RWPE1 (cell line): ENCODE measurements around the gene STK17A.

ENCODE experiments used
- CTCF ChIA-PET: fragments of 350-600 bp; sonication (Branson Sonifier 250); formaldehyde crosslinking; extraction: SDS; loops from one replicate; lab custom pipeline; 2021; lab: Yijun Ruan, JAX
- POLR2A ChIA-PET: fragments of 400-600 bp; formaldehyde crosslinking; extraction: SDS; loops from one replicate; lab custom pipeline; 2020; ENCODE audit warnings: antibody characterized with exemption; ENCODE audit not compliant: low non-redundant PET; lab: Yijun Ruan, JAX
- DNase-seq: peaks from one replicate; pipeline ENCODE4 v3.0.0; 2012; ENCODE audit warnings: low spot score
- H3K27ac ChIP-seq: fragments of 450-650 bp; 2 replicates; pipeline ENCODE4 v1.5.1; 2017
- TF ChIP-seq, protein P1 (sequence below): fragments of 450-650 bp; conservative IDR thresholded peaks from 2 replicates; pipeline ENCODE4 v1.5.1; 2017; ENCODE audit warnings: low read depth, mild to moderate bottlenecking

The STK17A gene

DNA sequence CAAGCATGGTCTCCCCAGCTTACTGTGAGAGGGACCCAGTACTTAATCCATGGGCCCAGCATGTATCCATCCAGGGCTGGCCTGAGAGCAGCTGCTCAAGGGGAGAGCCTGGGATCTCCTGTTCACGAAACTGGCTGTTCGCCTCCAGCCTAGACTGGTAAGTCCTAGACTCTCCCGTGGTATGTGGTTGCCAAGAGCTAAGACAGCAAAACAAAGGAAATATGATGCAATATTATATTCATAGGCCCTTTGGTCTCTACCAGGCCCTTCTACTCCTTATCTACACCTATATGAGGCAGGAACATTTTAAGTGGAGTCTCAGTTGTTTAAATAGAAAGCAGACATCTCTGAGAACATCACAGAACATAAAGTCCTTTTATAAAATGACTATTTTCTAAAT is 28.9 kb upstream of the STK17A start:
- ChIA-PET CTCF (interaction anchor here (0.5 to 0.7 kb wide), 3 partner anchors 121 to 944 kb away, joined by 3 read pairs; no protein-coding TSS in a partner anchor), POLR2A (no interaction called here)
- peak; percentile 34 for DNase-seq
- TF ChIP-seq, protein P1, sequence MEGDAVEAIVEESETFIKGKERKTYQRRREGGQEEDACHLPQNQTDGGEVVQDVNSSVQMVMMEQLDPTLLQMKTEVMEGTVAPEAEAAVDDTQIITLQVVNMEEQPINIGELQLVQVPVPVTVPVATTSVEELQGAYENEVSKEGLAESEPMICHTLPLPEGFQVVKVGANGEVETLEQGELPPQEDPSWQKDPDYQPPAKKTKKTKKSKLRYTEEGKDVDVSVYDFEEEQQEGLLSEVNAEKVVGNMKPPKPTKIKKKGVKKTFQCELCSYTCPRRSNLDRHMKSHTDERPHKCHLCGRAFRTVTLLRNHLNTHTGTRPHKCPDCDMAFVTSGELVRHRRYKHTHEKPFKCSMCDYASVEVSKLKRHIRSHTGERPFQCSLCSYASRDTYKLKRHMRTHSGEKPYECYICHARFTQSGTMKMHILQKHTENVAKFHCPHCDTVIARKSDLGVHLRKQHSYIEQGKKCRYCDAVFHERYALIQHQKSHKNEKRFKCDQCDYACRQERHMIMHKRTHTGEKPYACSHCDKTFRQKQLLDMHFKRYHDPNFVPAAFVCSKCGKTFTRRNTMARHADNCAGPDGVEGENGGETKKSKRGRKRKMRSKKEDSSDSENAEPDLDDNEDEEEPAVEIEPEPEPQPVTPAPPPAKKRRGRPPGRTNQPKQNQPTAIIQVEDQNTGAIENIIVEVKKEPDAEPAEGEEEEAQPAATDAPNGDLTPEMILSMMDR: no peak
- H3K27ac ChIP-seq: no peak overlapping the region

DNA sequence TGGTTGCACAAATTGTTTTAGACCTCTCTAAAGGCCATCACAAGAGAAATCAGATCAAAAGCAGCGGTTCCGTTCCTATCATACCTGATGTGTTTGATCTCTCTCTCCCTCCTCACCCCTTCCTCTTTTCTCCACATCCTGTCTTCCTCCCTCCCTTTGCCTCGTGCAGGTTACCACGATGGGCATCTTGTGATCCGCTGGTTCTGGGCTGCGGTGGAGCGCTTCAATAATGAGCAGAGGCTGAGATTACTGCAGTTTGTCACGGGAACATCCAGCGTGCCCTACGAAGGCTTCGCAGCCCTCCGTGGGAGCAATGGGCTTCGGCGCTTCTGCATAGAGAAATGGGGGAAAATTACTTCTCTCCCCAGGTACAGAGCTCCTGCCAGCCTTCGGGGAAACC is 28.5 kb upstream of the STK17A start:
- no peak for DNase-seq
- no peak overlapping the region for H3K27ac ChIP-seq
- ChIA-PET CTCF (interaction anchor here (0.5 to 0.7 kb wide), 2 partner anchors 303 to 943 kb away, joined by 3 read pairs; no protein-coding TSS in a partner anchor), POLR2A (no interaction called here)
- TF ChIP-seq, protein P1: no peak

DNA sequence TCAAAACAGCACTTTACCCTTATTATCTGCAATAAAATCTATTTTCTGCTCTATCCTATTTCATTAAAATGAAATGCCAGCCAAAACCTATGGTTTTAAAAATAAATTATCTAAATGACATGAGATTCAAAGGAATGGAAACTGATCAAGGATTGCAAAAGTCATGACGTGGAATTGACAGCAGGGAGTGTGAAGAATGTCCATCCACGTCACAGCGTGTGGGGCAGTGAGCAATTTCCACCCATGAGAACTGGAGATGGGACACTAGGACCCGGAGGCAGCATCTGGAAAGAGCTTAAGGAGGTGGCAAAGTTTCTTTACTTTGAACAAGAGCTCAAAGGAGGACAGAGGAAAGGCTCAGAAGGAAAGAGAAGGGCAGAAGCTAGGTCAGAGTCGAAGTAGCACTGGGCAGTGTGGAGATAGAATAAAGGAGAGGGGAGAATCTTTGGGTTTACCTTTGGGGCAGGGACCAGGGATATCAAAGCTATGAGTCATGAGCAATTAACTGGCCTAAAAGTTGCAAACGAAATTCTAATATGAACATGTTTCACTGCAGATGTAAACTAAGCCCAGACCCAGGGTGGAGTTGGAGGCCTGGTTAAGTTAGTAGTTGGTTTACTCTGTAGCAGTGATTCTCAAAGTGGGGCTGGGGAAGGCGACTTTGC is 24.9 kb upstream of the STK17A start:
- TF ChIP-seq, protein P1: no peak
- POLR2A ChIA-PET: no interaction called here
- DNase-seq: peak; percentile 45
- CTCF ChIA-PET: no interaction called here
- no peak overlapping the region for H3K27ac ChIP-seq

DNA sequence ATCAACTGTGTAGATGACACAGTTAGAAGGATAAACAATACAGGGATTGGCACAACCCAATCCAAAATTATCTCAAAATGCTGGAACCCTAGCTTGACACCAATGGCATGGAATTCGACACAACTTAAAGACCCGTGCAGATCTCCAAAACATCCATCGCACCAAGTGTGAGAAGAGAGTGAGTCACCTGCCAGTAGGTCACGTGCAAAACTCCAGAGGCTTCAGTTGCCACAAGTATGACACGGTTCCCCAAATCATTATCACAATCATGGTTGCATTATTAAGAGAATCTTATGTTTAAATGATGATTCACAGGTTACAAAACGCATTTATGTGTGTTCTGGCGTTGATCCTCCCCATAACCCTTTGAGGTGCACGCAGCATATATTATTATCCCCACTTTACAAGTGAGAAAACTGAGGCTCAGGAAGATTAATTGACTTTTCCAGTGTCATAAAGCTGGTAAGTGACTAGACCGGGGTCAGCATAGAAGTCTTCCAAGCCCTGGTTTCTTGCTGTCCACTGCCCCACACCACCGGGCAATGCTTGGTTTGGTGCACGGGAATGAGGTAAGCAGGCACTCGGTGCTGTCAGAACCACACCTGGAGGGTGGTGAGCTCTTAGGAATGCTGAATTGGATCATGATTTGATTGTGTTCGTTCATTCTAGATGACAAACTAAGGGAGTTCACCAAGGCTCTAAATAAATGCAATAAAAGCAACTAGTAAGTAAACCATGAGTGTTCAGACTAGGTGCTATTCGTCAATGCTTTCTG is 23.6 kb upstream of the STK17A start:
- CTCF ChIA-PET: interaction anchor here (0.6 to 1.0 kb wide), 2 partner anchors 162 to 384 kb away, joined by 3 to 5 read pairs; no protein-coding TSS in a partner anchor
- no peak overlapping the region for H3K27ac ChIP-seq
- TF ChIP-seq, protein P1: no peak
- no peak for DNase-seq
- POLR2A ChIA-PET: no interaction called here

DNA sequence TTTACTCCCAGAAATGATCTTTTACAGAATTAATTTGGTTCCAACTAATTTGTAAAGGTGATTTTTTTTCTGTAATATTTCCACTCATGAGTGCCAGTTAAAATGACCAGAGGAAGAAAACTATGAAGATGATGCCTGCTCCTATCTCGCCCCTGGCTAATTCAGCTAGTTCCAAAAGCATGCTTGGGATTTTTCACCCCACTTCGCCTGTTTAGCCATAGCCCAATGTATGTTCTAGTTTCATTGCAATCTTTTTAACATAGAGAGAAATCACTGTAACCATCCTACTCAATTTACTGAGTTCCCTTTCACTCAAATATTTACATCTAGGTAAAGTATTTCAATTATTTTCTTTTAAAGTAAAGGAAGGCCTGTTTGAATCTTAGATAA is 23.0 kb upstream of the STK17A start:
- DNase-seq: no peak
- CTCF ChIA-PET: interaction anchor here (0.6 to 1.0 kb wide), 2 partner anchors 161 to 383 kb away, joined by 3 to 5 read pairs; no protein-coding TSS in a partner anchor
- POLR2A ChIA-PET: no interaction called here
- TF ChIP-seq, protein P1: no peak
- no peak overlapping the region for H3K27ac ChIP-seq

DNA sequence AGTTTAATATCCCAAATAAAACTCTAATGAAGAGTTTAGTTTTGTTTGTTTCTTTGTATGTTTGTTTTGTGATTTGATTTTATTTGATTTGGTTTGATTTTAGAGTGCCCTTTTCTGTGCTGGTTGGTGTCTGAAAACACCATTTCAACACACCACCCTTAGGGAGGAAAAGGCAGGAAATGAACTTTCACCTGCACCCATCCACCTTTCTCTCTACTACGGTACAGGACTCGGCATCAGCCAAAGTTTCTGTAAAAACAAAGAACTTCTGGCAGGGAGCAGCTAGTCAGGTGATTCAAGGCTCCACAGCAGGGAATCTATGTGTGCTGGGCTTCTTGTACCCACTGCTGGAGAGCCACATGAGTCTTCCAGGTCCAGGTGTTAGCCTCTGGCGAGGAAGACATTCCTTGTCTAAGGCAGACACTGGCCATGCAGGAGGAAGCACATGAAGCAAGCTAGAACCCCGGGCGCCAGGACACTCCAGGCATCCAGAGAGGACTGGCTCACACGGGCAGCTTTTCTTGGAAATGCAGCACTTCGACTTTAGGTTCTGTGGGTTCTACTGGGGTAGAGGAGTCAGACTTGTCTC is 22.1 kb upstream of the STK17A start:
- no peak for DNase-seq
- TF ChIP-seq, protein P1: no peak
- H3K27ac ChIP-seq: no peak overlapping the region
- ChIA-PET POLR2A (no interaction called here), CTCF (interaction anchor here (0.6 kb wide), 1 partner anchor 160 kb away, joined by 4 read pairs; no protein-coding TSS in a partner anchor)
